Stimulated activated CD8-positive, alpha-beta memory T cell treated with anti-CD3 and anti-CD28 coated beads, Interleukin-7, amount 100 ng/mL, for 48 hours (primary cell): ENCODE measurements around the gene PRR36.
"Not testable (repeated sequence)": the region's sequence is repeated elsewhere in the genome, so short reads cannot be mapped to it uniquely, and the experiment has no call there.

Source experiments
- DNase-seq, 2 donors: peaks; one replicate each; pipeline ENCODE4 v3.0.0-alpha.2; 2020; ENCODE audit warnings: low read depth in 1 of 2; ENCODE audit errors: extremely low read depth in 1 of 2

PRR36 gene

DNA sequence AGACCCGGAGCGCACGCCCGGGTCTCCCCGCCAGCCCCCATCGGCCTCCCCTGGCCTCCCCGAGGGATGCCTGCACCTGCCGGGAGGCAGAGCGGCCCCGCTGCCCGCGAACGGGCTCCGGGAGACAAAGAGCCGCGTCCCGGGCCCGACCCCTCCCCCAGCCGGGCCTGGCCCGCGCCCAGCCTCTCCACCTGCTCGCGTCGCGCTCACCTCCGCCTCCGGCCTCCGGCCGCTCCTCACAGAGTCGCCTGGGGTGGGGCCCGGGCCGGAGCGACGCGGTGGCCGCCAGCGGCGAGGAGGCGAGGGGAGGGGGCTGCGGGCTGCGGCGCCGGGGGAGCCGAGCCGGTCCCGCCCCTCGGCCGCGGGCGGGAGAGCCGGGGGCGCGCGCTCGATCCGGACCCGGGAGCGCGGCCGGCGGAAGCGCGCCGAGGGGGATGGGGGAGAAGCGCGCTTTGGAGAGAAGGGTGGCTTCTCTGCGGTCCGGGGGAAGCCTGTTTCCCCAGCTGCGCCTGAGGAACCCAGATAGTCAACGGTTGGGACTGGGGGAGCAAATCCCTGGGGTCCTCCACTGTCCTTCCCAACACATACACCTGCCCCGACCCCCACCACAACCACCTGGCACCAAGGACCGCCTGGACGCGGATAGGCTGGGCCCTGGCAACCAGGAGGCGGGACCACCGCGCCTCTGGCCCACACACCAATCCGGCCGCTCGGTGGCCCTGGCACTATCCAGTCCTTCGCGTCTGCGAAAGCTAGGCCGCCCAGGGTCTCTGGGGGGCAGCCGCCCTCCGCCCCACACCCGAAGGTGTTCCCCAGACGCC lies at the start of gene PRR36:
Gene PRR36, minus strand, starts transcription at position 315 of the 821 bp plus-strand sequence. CDS start 701 bp downstream, outside the sequence.
- no peak for DNase-seq

DNA sequence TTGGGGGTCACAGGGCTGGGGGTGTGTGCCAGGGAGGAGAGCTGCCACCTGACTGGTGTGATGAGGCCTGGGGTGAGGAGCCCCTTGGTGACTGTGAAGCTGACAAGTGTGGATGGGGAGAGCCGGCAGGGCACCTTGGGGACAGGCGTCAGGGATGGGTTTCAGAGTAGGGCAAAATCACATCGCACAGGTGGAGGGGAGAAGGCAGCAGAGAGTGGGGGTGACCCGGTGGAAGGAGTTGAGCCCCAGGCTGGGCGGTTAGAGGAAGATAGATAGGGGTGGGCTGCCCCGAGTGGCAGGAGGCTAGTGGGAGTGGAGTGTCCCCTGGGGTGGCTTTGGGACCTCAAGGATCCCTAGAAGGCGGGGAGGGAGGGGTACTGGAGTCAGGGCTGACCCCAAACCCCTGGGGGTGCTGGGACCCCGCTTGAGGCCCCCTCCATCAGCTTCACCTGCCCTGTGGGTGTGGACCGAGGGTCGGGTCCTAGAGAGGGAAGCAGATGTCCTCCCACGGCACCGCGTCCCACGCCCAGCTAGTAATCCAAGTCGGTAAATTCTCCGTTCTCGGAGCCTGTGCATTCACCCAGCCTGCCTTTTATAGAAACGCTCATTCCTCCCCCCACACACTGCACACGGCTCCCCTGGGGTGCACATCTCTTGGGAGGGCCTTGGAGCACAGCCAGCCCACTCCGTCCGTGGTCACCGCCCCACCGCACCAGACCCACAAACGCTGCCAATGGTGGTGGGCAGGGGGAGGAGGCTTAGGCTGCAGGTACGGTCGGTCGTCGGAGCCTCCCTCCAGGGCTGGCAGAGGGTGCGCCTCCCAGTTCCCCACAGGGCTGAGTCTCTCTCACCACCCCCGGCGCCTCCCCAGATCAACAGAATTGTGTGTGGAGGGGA lies 49.4 kb upstream of the PRR36 start:
- DNase-seq = no peak

DNA sequence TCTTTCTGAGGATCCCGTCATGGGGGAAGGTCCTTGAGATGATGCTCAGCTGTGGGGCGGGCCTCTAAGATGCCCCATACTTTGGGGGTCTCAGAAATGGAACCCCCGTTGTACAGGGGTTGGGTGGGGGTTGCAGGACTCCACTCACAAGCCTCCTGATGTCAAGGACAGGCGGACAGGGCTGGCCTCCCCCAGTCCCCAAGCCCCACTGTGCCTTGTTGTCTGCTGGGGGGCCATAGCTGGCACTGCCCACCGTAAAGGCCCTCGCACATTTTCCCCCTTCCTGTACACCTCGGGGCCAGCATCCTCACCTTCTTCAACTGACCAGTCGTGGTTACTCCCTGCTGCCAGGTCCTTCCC lies 48.6 kb upstream of the PRR36 start:
- DNase-seq = no peak

DNA sequence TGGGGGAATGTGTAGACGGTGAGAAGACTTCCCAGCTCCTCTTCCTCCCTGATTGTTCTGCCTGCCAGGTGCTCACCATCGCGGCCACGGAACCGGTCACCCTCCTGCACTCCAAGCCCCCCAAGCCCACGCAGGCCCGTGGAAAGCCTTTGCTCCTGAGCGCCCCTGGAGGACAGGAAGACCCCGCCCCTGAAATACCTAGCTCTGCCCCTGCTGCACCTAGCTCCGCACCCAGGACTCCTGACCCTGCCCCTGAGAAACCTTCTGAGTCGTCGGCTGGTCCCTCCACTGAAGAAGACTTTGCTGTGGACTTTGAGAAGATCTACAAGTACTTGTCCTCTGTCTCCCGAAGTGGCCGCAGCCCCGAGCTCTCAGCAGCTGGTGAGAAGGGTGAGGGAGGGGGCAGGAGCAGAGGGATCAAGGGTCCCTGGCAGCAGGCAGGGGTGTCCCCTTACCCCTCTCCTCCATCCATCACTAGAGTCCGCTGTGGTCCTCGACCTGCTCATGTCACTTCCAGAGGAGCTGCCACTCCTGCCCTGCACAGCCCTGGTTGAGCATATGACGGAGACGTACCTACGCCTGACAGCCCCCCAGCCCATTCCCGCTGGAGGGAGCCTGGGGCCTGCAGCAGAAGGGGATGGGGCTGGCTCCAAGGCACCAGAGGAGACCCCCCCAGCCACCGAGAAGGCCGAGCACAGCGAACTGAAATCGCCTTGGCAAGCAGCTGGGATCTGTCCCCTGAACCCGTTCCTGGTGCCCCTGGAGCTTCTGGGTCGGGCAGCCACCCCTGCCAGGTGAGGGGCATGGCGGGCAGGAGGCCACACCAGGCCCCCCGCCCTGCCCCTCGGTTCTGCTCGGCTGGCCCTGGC lies 48.0 kb upstream of the PRR36 start:
- DNase-seq = no peak

DNA sequence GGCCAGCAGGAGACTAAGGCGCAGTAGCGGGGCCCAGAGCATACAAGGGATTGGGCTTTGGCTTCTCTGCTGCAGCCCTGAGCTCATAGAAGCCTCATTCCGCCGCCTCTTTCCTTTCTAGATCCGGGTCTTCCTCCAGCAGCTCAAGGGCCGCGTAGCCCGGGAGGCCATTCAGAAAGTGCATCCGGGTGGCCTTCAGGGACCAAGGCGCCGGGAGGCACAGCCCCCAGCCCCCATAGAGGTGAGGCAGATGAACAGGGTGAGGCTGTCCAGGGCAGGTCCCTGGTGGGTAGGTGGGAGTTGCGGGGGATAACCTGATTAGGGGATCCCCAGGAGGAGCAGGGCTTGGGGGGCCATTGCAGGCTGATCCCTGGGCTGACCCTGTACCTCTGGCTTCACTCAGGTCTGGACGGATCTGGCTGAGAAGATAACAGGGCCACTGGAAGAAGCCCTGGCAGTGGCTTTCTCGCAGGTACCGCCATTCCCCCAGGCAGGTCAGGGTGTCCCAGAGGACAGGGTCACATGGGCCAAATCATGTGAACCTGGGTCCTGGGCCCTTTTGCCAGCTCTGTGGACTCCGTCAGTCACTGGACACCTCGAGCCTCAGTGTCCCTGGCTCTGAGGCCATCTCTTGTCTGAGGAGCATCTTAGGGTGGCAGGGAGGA lies 47.2 kb upstream of the PRR36 start:
- DNase-seq = no peak

DNA sequence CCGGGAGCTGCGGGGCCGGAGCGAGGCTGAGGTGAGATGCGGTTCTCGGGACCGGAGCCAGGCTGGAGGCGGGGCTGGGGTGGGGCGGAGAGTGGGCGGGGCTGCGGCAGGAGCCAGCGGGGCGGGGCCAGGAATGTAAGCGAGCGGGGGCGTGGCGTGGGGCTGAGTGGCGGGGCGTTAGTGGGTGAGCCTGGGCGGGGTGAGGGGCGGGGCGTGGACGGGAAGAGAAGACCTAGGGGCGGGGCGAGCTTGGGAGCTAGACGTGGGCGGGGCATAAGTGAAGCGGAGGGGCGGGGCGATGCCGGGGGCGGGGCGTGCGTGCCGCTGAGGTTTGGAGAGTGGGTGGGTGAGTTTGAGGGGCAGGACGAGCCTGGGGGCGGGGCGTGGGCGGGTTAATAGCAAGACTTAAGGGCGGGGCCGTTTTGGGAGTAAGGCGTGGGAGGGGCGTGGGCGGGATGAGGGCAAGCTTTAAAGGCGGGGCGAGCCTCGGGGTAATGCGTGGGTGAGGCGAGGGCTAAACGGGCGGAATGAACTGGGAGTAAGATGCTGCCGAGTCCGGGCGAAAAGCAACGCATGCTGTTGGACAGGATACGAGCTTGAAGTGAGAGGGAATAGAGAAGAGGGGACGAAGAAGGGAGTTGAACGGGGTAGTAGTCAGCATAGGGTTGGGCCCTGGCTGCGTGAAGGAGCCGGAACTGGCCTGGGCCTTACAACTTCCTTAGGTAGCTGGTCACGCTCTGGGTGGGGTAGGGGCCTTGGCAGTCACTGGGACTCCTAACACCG lies 46.5 kb upstream of the PRR36 start:
- DNase-seq = peak; percentile 91 to 99

DNA sequence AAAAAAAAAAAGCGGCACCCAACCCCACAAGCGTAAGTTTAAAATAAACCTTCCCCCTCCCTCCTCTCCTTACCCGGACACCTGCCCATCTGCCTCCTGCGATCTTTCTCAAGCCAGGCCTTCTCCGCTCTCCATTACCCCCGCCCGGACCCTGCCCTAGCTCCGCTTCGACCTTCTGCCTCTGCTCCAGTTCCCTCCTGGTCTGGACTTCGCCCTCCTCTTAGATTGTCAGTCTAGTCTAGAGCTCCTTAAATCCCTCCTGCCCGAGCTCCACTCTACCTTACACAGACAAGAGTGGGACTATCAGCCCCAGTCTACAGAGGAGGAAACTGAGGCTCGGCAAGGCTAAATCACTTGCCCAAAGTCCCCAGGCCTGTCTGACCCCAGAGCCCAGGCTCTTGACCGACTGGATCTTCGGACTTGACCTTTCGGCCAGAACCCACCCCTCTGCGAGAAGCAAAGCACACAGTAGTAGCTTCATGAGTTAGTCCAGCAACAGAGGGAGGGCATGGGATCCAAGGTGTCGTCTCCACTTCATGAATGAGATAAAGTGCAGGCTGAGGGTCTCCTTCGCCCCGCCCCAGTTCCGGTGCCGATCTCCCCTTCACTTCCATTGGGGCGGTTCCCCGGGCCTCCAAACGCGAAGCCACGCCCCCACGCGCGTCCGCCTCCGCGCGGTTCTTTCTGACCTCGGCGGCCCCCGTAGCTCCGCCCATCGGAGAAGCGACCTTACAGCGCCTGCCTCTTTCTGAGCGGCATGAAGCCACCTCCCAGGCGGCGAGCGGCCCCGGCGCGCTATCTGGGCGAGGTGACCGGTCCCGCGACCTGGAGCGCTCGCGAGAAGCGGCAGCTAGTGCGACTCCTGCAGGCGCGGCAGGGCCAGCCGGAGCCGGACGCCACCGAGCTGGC lies 45.7 kb upstream of the PRR36 start, which contains the start of gene SNAPC2:
Gene SNAPC2, plus strand, starts transcription at position 729 of the 909 bp plus-strand sequence. Its CDS starts 29 bp downstream, at position 758.
- peak; percentile 93 to 95 for DNase-seq

DNA sequence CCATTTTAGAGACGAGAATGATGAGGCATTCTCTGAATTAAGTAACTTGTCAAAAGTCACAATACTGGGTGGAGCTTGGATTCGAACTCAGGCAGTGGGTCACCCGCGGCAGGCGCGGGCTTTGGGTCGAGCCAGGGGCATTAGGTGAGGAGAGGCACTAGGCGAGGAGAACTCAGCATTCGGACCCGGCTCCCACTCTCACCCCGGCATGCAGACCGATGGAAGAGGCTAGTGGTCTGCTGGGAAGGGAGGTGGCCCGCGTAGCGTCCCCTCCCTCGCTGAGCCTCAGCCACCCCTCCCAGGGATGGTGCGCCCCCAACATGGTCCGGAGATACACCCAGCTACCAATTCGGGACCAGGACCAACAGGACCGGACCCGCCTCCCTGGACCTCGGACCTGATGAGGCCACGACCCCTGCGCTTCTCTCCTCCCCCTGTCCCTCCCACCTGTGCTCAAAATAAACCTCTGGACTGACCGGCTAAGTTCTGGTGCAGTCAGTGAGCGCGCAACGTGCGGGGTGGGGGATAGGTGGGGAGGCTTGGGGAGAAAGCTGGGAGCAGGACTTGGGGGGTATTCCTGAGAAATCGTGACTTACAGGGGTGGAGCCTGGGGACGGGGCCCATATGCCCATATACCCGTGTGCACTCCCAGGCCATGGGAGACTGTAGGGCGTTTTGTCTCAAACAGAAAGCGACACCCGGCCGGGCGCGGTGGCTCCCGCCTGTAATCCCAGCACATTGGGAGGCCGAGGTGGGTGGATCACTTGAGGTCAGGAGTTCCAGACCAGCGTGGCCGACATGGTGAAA lies 44.6 kb upstream of the PRR36 start:
- no peak for DNase-seq

DNA sequence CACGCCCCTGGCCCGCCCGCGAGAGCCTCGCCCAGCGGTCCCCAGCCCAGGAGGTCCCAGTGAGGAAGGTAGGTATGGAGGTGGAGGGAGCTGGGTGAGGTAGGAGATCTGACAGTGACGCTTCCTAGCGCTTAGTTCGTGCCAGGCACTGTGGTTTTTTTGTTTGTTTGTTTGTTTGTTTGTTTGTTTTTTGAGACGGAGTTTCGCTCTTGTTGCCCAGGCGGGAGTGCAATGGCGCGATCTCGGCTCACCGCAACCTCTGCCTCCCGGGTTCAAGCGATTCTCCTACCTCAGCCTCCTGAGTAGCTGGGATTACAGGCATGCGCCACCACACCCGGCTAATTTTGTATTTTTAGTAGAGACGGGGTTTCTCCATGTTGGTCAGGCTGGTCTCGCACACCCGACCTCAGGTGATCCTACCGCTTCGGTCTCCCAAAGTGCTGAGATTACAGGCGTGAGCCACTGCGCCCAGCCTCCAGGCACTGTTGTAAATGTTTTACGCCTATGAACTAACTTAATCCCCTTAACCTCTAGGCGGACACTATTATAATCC lies 43.9 kb upstream of the PRR36 start:
- not testable (repeated sequence) for DNase-seq

DNA sequence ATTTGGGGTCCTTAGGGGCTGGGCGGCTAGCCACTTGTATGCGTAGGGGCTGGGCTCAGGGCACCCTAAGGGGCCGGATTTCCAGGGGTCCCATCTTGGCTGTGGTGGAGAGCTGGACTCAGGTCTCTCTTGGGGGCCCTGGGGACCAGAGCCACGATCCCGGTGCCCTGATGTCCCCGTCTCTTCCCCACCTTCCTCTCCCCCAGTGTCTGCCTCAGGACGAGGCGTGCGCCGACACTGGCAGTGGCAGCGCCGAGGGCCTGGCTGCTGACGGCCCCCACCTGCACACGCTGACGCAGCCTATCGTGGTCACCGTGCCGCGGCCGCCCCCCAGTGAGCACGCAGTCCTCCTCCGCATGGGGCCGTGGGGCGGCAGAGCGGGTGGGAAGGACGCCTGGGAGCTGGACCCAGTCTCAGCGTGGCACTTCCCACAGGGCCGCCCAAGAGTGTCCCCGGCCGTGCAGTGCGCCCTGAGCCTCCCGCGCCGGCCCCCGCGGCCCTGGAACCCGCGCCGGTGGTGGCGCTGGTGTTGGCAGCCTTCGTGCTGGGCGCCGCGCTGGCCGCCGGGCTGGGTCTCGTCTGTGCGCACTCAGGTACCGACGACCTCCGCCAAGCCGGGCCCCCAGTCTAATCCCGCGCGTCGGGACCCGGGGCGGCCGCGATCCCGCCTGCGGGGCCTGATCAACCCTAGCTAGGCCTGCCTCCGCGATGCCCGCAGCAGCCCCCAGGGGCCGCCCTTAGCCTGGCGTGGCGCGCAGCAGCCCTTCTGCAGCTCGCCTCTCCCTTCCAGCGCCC lies 43.3 kb upstream of the PRR36 start:
- no peak for DNase-seq

DNA sequence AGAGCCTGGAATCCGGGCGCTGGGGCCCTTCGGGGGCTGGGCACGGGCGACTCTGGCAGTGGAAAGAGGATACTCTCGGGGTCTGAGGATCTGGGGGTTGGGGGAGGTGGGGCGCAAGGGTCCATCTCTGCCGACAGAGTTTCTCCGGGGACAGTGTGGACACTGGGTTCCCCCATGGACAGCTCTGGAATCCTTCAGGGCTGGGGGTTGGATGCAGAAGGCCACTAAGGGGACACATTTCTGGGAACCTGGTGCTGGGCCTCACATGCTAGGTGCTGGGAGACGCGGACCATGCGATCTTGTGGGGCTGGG lies 42.7 kb upstream of the PRR36 start:
- no peak for DNase-seq

DNA sequence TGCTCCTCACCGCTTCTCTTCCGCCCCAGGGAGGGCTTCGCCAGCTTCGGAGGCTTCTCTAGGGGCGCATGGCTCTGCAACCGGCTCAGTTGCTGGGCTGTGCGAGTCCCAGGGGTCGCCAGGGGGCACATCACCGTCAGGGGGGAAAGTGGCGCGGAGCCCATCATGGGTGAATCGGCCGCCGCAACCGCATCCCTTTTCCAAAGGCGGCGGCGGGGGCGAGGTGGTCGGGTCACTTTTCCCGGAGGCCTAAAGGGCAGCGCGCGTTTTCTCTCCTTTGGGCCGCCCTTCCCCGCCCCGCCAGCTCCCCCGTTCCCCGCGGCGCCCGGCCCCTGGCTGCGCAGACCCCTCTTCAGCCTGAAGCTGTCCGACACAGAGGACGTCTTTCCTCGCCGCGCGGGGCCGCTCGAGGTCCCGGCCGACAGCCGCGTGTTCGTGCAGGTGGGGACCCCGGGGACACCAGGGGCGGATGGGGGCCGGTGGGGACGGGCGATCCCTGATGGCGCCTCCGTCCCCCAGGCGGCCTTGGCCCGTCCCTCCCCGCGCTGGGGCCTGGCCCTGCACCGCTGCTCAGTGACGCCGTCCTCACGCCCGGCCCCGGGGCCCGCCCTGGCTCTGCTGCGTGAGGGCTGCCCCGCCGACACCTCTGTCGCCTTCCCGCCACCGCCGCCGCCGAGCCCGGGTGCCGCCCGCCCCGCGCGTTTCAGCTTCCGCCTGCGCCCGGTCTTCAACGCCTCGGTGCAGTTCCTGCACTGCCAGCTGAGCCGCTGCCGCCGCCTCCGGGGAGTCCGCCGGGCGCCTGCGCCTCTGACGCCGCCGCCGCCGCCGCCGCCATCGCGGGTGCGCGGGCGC lies 42.1 kb upstream of the PRR36 start:
- peak in 1 of 2 donors; percentile 33 for DNase-seq

DNA sequence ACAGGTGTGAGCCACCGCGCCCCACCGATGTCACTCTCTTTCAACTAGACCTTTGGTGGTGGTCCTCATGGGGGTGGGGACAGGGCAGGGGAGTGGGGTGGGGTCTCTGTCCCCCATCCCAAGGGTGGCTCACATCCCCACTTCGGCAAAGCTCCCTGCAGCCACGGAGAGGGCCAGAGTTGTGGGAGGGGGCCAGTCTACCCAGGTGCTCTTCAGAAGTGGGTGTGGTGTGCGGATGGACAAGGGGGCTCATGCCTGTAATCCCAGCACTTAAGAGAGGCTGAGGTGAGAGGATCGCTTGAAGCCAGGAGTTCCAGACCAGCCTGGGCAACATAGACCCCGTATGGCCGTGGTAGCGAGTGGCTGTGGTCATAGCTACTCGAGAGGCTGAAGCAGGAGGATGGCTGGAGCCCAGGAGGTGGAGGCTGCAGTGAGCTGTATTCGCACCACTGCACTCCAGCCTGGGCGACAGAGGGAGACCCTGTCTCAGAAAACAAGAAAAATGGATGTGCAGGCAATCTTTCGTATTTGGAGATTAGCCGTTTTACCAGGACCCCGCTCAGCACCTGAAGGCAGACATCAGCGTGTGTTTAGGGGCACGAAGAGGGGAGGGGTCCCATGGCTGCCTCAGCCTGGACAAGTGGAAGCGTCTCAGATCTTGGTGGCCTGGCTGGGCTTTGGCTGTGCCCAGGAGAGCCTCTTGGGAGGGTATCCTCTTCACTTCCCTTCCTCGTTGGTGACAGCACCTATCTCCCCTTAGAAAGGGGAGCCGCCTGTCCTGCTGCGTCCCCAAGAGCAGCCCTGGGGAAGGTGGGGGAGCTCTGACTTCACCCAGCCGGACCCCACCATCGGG lies 41.3 kb upstream of the PRR36 start:
- no peak for DNase-seq

DNA sequence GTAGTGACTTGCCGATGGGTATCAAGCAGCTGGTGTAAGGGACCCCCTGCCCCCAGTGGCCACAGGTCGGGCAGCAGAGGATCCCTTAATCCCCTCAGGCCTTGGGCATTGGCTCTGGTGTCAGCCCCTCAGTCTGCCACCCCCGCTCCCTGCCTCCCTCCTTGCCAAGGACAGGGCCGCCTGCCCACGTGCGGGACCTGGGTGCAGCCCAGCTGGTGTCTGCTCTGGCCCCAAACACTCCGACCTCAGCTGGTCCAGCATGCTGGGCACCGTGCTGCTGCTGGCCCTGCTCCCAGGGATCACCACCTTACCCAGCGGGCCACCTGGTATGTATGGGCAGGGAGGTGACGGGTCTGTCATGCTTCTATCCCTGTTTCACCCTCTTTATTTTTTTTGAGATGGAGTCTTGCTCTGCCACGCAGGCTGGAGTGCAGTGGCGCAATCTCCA lies 40.4 kb upstream of the PRR36 start, which contains the start of gene TGFBR3L:
Gene TGFBR3L, plus strand, starts transcription at position 233 of the 448 bp plus-strand sequence.
- DNase-seq = no peak

DNA sequence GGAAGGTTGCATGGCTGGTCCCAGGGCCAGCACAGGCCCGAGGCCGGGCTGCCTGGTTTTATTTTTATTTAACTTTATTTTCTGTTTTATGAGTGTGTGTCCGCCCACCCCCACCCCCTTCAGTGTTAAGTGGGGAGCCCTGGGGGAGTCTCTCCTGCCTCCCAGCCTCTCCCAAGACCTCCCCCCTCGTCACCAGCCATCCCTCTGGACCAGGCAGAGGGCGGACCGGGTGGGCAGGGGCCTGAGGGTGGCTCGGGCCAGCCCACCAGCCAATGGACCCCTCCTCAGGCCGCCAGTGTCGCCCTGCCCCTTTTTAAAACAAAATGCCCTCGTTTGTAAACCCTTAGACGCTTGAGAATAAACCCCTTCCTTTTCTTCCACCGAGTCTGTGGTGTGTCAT lies 39.9 kb upstream of the PRR36 start:
- no peak for DNase-seq
